H1 (cell line): Measurements from ENCODE around the gene ZNF692. TPM values are rescaled to one million over a fixed set of nuclear protein-coding genes. Genes with fewer than 3 reads are reported as not detected.

Experiments
- CTCF ChIA-PET: fragments of 300-600 bp; sonication (Branson Sonifier 250); formaldehyde crosslinking; loops from one replicate; lab custom pipeline; 2021; ENCODE audit not compliant: partially characterized antibody; lab: Charles Lee
- POLR2A ChIA-PET: fragments of 300-600 bp; sonication (Branson Sonifier 250); formaldehyde crosslinking; loops from one replicate; lab custom pipeline; 2021; ENCODE audit warnings: inconsistent platforms; ENCODE audit not compliant: partially characterized antibody; lab: Charles Lee
- DNase-seq, 2 experiments: peaks; one replicate each; pipeline versions ENCODE4 v3.0.0 to v3.0.0-alpha.2; 2010 to 2022; ENCODE audit warnings: low spot score in 2 of 2, low read depth in 1 of 2, mixed read lengths in 1 of 2
- FAIRE-seq: peaks from 2 replicates; lab custom pipeline; 2011; peaks lifted over from hg19 to GRCh38; lab: Jason Lieb, UNC
- H2AFZ ChIP-seq: 2 replicates; pipeline ENCODE4 v1.8.1; 2012; ENCODE audit warnings: low read length, inconsistent platforms
- H2AK5ac ChIP-seq: 2 replicates; pipeline ENCODE4 v1.6.1; 2013; ENCODE audit warnings: low read depth, low read length
- H2BK120ac ChIP-seq: replicated peaks from 2 replicates; pipeline ENCODE3; 2013; ENCODE audit warnings: low read depth, low read length, inconsistent platforms
- H2BK12ac ChIP-seq: 2 replicates; pipeline ENCODE4 v1.6.1; 2013; ENCODE audit warnings: low read depth, low read length
- H2BK15ac ChIP-seq: 2 replicates; pipeline ENCODE4 v1.6.1; 2013; ENCODE audit warnings: low read length
- H2BK20ac ChIP-seq: 2 replicates; pipeline ENCODE4 v1.6.1; 2013; ENCODE audit warnings: low read length
- H2BK5ac ChIP-seq: 2 replicates; pipeline ENCODE4 v1.6.1; 2013; ENCODE audit warnings: low read depth, low read length
- H3K14ac ChIP-seq: 2 replicates; pipeline ENCODE4 v1.6.1; 2013; ENCODE audit warnings: inconsistent platforms; ENCODE audit not compliant: insufficient read length
- H3K18ac ChIP-seq: 2 replicates; pipeline ENCODE4 v1.6.1; 2013; ENCODE audit warnings: low read length; ENCODE audit errors: extremely low read depth
- H3K23ac ChIP-seq: 2 replicates; pipeline ENCODE4 v1.6.1; 2013; ENCODE audit warnings: inconsistent platforms; ENCODE audit not compliant: insufficient read length
- H3K23me2 ChIP-seq: 2 replicates; pipeline ENCODE4 v1.6.1; 2013; ENCODE audit warnings: low read depth, low read length
- H3K27ac ChIP-seq: 2 replicates; pipeline ENCODE4 v1.6.1; 2011; ENCODE audit warnings: low read depth, low read length, inconsistent platforms
- H3K27me3 ChIP-seq, 4 experiments: replicated peaks in 1 of 4; 1 replicate in 1 of 4; 2 replicates in 3 of 4; pipeline versions ENCODE4 v1.6.1 to v1.8.1; 2011 to 2013; ENCODE audit warnings: low read length in 3 of 4, mild to moderate bottlenecking in 3 of 4, inconsistent platforms in 2 of 4, mixed read lengths in 2 of 4, moderate library complexity in 1 of 4; ENCODE audit not compliant: control insufficient read depth in 3 of 4, insufficient read depth in 3 of 4; ENCODE audit errors: extremely low read depth in 1 of 4
- H3K36me3 ChIP-seq, 4 experiments: 2 replicates each; pipeline versions ENCODE4 v1.6.1 to v1.8.1; 2011 to 2013; ENCODE audit warnings: mild to moderate bottlenecking in 4 of 4, low read length in 3 of 4, moderate library complexity in 2 of 4, control low read depth in 1 of 4, inconsistent platforms in 1 of 4; ENCODE audit not compliant: insufficient read depth in 4 of 4, control insufficient read depth in 2 of 4
- H3K4ac ChIP-seq: replicated peaks from 2 replicates; pipeline ENCODE3; 2013; ENCODE audit warnings: low read length, low read depth, mixed read lengths, inconsistent platforms; ENCODE audit not compliant: insufficient read length
- H3K4me1 ChIP-seq, 4 experiments: replicated peaks in 1 of 4; 1 replicate in 1 of 4; 2 replicates in 3 of 4; pipeline versions ENCODE4 v1.6.1 to v1.8.1; 2011 to 2013; ENCODE audit warnings: low read length in 3 of 4, inconsistent platforms in 2 of 4, mixed read lengths in 1 of 4; ENCODE audit not compliant: insufficient read depth in 4 of 4, control insufficient read depth in 3 of 4
- H3K4me2 ChIP-seq, 2 experiments: 2 replicates each; pipeline versions ENCODE4 v1.6.1 to v1.8.1; 2011 to 2013; ENCODE audit warnings: low read depth in 2 of 2, low read length in 2 of 2, control low read depth in 1 of 2, inconsistent platforms in 1 of 2, mild to moderate bottlenecking in 1 of 2; ENCODE audit not compliant: insufficient read depth in 1 of 2
- H3K4me3 ChIP-seq, 4 experiments: fragments of 200-600, 300-600 bp in 1 of 4; sonication (generic), shearing (Covaris generic), sonication (Bioruptor Twin) in 1 of 4; 2 replicates each; pipeline versions ENCODE4 v1.5.1 to v1.8.1; 2011 to 2016; ENCODE audit warnings: low read length in 4 of 4, low read depth in 3 of 4, control low read depth in 2 of 4, inconsistent platforms in 2 of 4, mild to moderate bottlenecking in 2 of 4, mixed read lengths in 1 of 4, moderate library complexity in 1 of 4; ENCODE audit not compliant: insufficient read depth in 2 of 4; ENCODE audit errors: extremely low read depth in 1 of 4
- H3K56ac ChIP-seq: replicated peaks from 2 replicates; pipeline ENCODE3; 2013; ENCODE audit warnings: low read depth, mild to moderate bottlenecking, mixed read lengths, low read length, inconsistent platforms; ENCODE audit not compliant: insufficient read length
- H3K79me1 ChIP-seq: 2 replicates; pipeline ENCODE4 v1.6.1; 2013; ENCODE audit warnings: low read depth, low read length, control low read depth
- H3K79me2 ChIP-seq, 2 experiments: 2 replicates each; pipeline versions ENCODE4 v1.6.1 to v1.8.1; 2012 to 2013; ENCODE audit warnings: low read length in 2 of 2, mild to moderate bottlenecking in 2 of 2, inconsistent platforms in 1 of 2; ENCODE audit not compliant: insufficient read depth in 2 of 2, control insufficient read depth in 1 of 2
- H3K9ac ChIP-seq, 4 experiments: replicated peaks in 1 of 4; 1 replicate in 1 of 4; 2 replicates in 3 of 4; pipeline versions ENCODE4 v1.6.1 to v1.8.1; 2011 to 2013; ENCODE audit warnings: low read depth in 3 of 4, low read length in 3 of 4, control low read depth in 2 of 4, mild to moderate bottlenecking in 2 of 4, moderate library complexity in 2 of 4, inconsistent platforms in 1 of 4; ENCODE audit errors: extremely low read depth in 1 of 4
- H3K9me3 ChIP-seq, 2 experiments: 2 replicates each; pipeline versions ENCODE4 v1.6.1 to v1.8.1; 2012 to 2013; ENCODE audit warnings: mild to moderate bottlenecking in 2 of 2, moderate library complexity in 2 of 2, control low read depth in 1 of 2, inconsistent platforms in 1 of 2, low read depth in 1 of 2, low read length in 1 of 2, mixed read lengths in 1 of 2; ENCODE audit not compliant: insufficient read depth in 2 of 2
- H4K20me1 ChIP-seq, 2 experiments: replicated peaks in 1 of 2; 2 replicates each; pipeline versions ENCODE3 to v1.8.1; 2011 to 2013; ENCODE audit warnings: inconsistent platforms in 2 of 2, low read length in 2 of 2, mild to moderate bottlenecking in 1 of 2; ENCODE audit not compliant: insufficient read depth in 2 of 2, control insufficient read depth in 1 of 2
- H4K5ac ChIP-seq: 2 replicates; pipeline ENCODE4 v1.6.1; 2013; ENCODE audit warnings: low read length, low read depth, mixed read lengths, inconsistent platforms; ENCODE audit not compliant: insufficient read length
- H4K8ac ChIP-seq: 2 replicates; pipeline ENCODE4 v1.8.0; 2013; ENCODE audit warnings: mild to moderate bottlenecking, moderate library complexity, low read length, inconsistent platforms; ENCODE audit not compliant: insufficient read depth; ENCODE audit errors: extremely low read depth
- H4K91ac ChIP-seq: replicated peaks from 2 replicates; pipeline ENCODE3; 2013; ENCODE audit warnings: low read length, mixed read lengths, inconsistent platforms; ENCODE audit not compliant: insufficient read length
- BCL11A ChIP-seq, 2 experiments: IDR thresholded peaks; one replicate each; pipeline ENCODE4 v1.6.1; 2011; ENCODE audit warnings: low read depth in 2 of 2, low read length in 2 of 2, mild to moderate bottlenecking in 2 of 2
- EGR1 ChIP-seq: IDR thresholded peaks from 2 replicates; pipeline ENCODE4 v1.6.1; 2011; ENCODE audit warnings: low read depth, low read length, borderline replicate concordance
- EP300 ChIP-seq, 2 experiments: IDR thresholded peaks; 1 replicate in 1 of 2; 2 replicates in 1 of 2; pipeline ENCODE4 v1.6.1; 2011 to 2012; ENCODE audit warnings: low read depth in 2 of 2, low read length in 2 of 2, mild to moderate bottlenecking in 2 of 2, borderline replicate concordance in 1 of 2, inconsistent platforms in 1 of 2, moderate library complexity in 1 of 2
- KDM5A ChIP-seq: fragments of 200-600 bp; IDR thresholded peaks from 2 replicates; pipeline ENCODE4 v1.7.1; 2012; ENCODE audit warnings: mild to moderate bottlenecking, low read length, inconsistent platforms, mixed read lengths
- NRF1 ChIP-seq: IDR thresholded peaks from 2 replicates; pipeline ENCODE4 v1.6.1; 2011; ENCODE audit warnings: mild to moderate bottlenecking, low read depth, low read length, improper control_type of control experiment
- POU5F1 ChIP-seq: IDR thresholded peaks from 2 replicates; pipeline ENCODE4 v1.6.1; 2011; ENCODE audit warnings: low read depth, mild to moderate bottlenecking, low read length, moderate library complexity
- RAD21 ChIP-seq, 2 experiments: IDR thresholded peaks in 1 of 2; conservative IDR thresholded peaks in 1 of 2; 2 replicates each; pipeline ENCODE4 v1.6.1; 2011; ENCODE audit warnings: low read depth in 2 of 2, low read length in 2 of 2, improper control_type of control experiment in 1 of 2, inconsistent platforms in 1 of 2, mild to moderate bottlenecking in 1 of 2, moderate library complexity in 1 of 2
- SIN3A ChIP-seq, 2 experiments: IDR thresholded peaks in 1 of 2; conservative IDR thresholded peaks in 1 of 2; 2 replicates each; pipeline ENCODE4 v1.6.1; 2011 to 2012; ENCODE audit warnings: low read length in 2 of 2, improper control_type of control experiment in 1 of 2, low read depth in 1 of 2, mild to moderate bottlenecking in 1 of 2
- SP2 ChIP-seq: IDR thresholded peaks from 2 replicates; pipeline ENCODE4 v1.6.1; 2012; ENCODE audit warnings: mild to moderate bottlenecking, low read length, inconsistent platforms
- TAF7 ChIP-seq: optimal IDR thresholded peaks from 2 replicates; pipeline ENCODE3; 2011; ENCODE audit warnings: low read depth, mild to moderate bottlenecking, inconsistent platforms, low read length, moderate library complexity, borderline replicate concordance
- polyA plus RNA-seq, 7 experiments: library from polyadenylated mRNA; depleted of rRNA in 3 of 7; stranded (reverse) in 5 of 7; unstranded in 2 of 7; fragments of >200 nt in 5 of 7; fragments of 200-250 nt in 2 of 7; gene quantifications; 1 replicate in 5 of 7; 2 replicates in 1 of 7; 4 replicates in 1 of 7; pipeline versions ENCODE4 v1.2.1 to v1.2.3, GENCODE V29; 2011 to 2013; ENCODE audit warnings: missing spikeins in 2 of 7, mixed read lengths in 2 of 7
- total RNA-seq: library from RNA; stranded (reverse); fragmentation: NEBNext Ultra II Directional; extraction: Animal tissue kit (Norgen Biotek cat#: 25700); gene quantifications from 2 replicates; pipeline ENCODE4 v1.2.1, GENCODE V29; 2021
- TF ChIP-seq, protein P1 (sequence below), 3 experiments: IDR thresholded peaks; 1 replicate in 2 of 3; 2 replicates in 1 of 3; pipeline versions ENCODE4 v1.5.1 to v1.6.1; 2011; ENCODE audit warnings: low read length in 3 of 3, mild to moderate bottlenecking in 3 of 3, inconsistent platforms in 2 of 3, low read depth in 1 of 3, moderate library complexity in 1 of 3; ENCODE audit not compliant: insufficient read depth in 1 of 3; ENCODE audit errors: control extremely low read depth in 1 of 3

ZNF692 gene
- total and polyA plus RNA-seq, 2 of the 8 experiments (the other 6 are each of a cell fraction or from before 2014, with no cell fraction given) = 38.4 to 52.3 TPM

DNA sequence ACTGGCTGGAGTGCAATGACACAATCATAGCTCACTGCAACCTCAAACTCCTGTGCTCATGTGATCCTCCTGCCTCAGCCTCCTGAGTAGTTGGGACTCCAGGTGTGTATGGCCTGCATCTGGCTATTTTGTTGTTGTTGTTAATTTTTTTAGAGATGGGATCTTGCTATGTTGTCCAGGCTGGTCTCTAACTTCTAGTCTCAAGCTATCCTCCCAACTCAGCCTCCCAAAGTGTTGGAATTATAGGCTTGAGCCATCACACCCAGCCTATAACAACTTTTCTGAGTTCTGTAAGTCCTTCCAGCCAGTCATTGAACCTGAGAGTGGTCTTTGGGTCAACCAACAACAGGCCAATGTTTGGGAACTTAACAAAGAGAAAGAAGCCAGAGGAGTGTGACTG, 36.0 kb upstream of the ZNF692 start:
- Histone ChIP-seq H3K56ac (no peak overlapping the region), H2BK12ac (0 out of 2 replicates have a peak overlapping the region, but pooled peaks have one; percentile 80), H2BK5ac (no peak overlapping the region), H2BK15ac (0 out of 2 replicates have a peak overlapping the region, but pooled peaks have one; percentile 76), H3K14ac (no peak overlapping the region), H3K23me2 (peaks cover 8% of the 10 kb centered on the region; the same call in 1 of the 2 replicates), H3K18ac (no peak overlapping the region), H2AK5ac (peak overlapping the region; percentile 75; the same call in 1 of the 2 replicates), H4K20me1 (peaks cover 0 to 3% of the 10 kb centered on the region in 2 experiments), H4K8ac (no peak overlapping the region), H4K5ac (no peak overlapping the region), H3K9me3 (no peaks in the 10 kb centered on the region), H3K4ac (no peak overlapping the region), H3K4me3 (no peak overlapping the region), H2BK20ac (no peak overlapping the region), H3K36me3 (no peaks in the 10 kb centered on the region), H3K79me1 (no peaks in the 10 kb centered on the region), H3K4me2 (no peak overlapping the region), H3K27me3 (no peaks in the 10 kb centered on the region; a peak in 1 of 7 replicates), H3K27ac (no peak overlapping the region), H3K4me1 (peaks cover 1 to 15% (median 8%) of the 10 kb centered on the region in 4 experiments; a peak in 3 of 7 replicates), H3K9ac (no peak overlapping the region), H3K23ac (no peak overlapping the region), H2BK120ac (no peak overlapping the region), H3K79me2 (no peaks in the 10 kb centered on the region), H4K91ac (no peak overlapping the region), H2AFZ (no peak overlapping the region)
- ChIA-PET POLR2A (interaction anchor here (0.8 kb wide), 1 partner anchor 56 kb away, joined by 3 read pairs; no protein-coding TSS in a partner anchor), CTCF (no interaction called here)
- FAIRE-seq (no peak), DNase-seq (no peak)
- TF ChIP-seq EGR1 (no peak), EP300 (IDR thresholded peaks at IDR 0.05; ENCODE audit: borderline replicate concordance in 1 of 2, low read depth in 2 of 2, low read length in 2 of 2) (no peak), NRF1 (no peak), TAF7 (no peak), POU5F1 (no peak), SP2 (no peak), SIN3A (conservative IDR thresholded peaks at IDR 0.05 in 1 of 2, IDR thresholded peaks at IDR 0.05 in 1 of 2; ENCODE audit: low read depth in 1 of 2, low read length in 2 of 2) (no peak), RAD21 (IDR thresholded peaks at IDR 0.05 in 1 of 2, conservative IDR thresholded peaks at IDR 0.05 in 1 of 2; ENCODE audit: low read depth in 2 of 2, low read length in 2 of 2) (no peak), KDM5A (no peak), BCL11A (IDR thresholded peaks at IDR 0.05; ENCODE audit: low read depth in 2 of 2, low read length in 2 of 2) (no peak)
- TF ChIP-seq, protein P1, sequence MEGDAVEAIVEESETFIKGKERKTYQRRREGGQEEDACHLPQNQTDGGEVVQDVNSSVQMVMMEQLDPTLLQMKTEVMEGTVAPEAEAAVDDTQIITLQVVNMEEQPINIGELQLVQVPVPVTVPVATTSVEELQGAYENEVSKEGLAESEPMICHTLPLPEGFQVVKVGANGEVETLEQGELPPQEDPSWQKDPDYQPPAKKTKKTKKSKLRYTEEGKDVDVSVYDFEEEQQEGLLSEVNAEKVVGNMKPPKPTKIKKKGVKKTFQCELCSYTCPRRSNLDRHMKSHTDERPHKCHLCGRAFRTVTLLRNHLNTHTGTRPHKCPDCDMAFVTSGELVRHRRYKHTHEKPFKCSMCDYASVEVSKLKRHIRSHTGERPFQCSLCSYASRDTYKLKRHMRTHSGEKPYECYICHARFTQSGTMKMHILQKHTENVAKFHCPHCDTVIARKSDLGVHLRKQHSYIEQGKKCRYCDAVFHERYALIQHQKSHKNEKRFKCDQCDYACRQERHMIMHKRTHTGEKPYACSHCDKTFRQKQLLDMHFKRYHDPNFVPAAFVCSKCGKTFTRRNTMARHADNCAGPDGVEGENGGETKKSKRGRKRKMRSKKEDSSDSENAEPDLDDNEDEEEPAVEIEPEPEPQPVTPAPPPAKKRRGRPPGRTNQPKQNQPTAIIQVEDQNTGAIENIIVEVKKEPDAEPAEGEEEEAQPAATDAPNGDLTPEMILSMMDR (IDR thresholded peaks at IDR 0.05; ENCODE audit: control extremely low read depth in 1 of 3, insufficient read depth in 1 of 3, low read depth in 1 of 3, low read length in 3 of 3) = no peak
